GM12874 (cell line): ENCODE data around the gene EMB.
A peak's percentile ranks its signal among the peaks of the same experiment; 100 is the strongest.

Source experiments
- CTCF ChIP-seq: IDR thresholded peaks from 2 replicates; pipeline ENCODE4 v1.5.1; 2011; ENCODE audit warnings: low read depth, mild to moderate bottlenecking, control low read depth, low read length, moderate library complexity; ENCODE audit not compliant: insufficient read depth

The EMB gene

GRCh38 chr5:50440651-50441492 is at the start of gene EMB:
TSS of gene EMB (minus strand) at chr5:50441288. CDS start at chr5:50441151, 137 bp downstream.
- peak; percentile 57 for TF ChIP-seq CTCF

- no peak for TF ChIP-seq CTCF
These were observed 35.5 kb upstream of the EMB start for GRCh38 chr5:50476549-50476948.

GRCh38 chr5:50463726-50464125 is 22.6 kb upstream of the EMB start:
- no peak for TF ChIP-seq CTCF

GRCh38 chr5:50463047-50463446 is 22.0 kb upstream of the EMB start:
- TF ChIP-seq CTCF: no peak

GRCh38 chr5:50447941-50448340 is 6.9 kb upstream of the EMB start:
- TF ChIP-seq CTCF: no peak

- no peak for TF ChIP-seq CTCF
These were observed 6.1 kb upstream of the EMB start for GRCh38 chr5:50447228-50447627.

GRCh38 chr5:50445296-50445949 is 4.3 kb upstream of the EMB start:
- TF ChIP-seq CTCF: no peak
